HEK293 (cell line): ENCODE data around the gene FAAH2.
A peak's percentile ranks its signal among the peaks of the same experiment; 100 is the strongest.

ENCODE experiments used
- CTCF ChIA-PET: fragments of 350-600 bp; formaldehyde crosslinking; extraction: SDS; loops from one replicate; lab custom pipeline; 2021; ENCODE audit warnings: antibody characterized with exemption; lab: Yijun Ruan, JAX
- POLR2A ChIA-PET: fragments of 300-600 bp; formaldehyde crosslinking; extraction: SDS; loops from one replicate; lab custom pipeline; 2020; ENCODE audit warnings: antibody characterized with exemption, inconsistent platforms; lab: Yijun Ruan, JAX
- H3K27ac ChIP-seq: fragments of 200-500 bp; sonication (Bioruptor generic); 2 replicates; pipeline ENCODE4 v1.5.1; 2014; ENCODE audit warnings: low read depth, low read length, control low read depth, inconsistent platforms; ENCODE audit errors: extremely low read depth
- H3K36me3 ChIP-seq, 2 experiments: fragments of 200-500 bp in 1 of 2; sonication (Bioruptor generic) in 1 of 2; 1 replicate in 1 of 2; 2 replicates in 1 of 2; pipeline ENCODE4 v1.5.1; 2014 to 2017; ENCODE audit warnings: inconsistent platforms in 2 of 2, low read length in 2 of 2; ENCODE audit not compliant: control insufficient read depth in 2 of 2, insufficient read depth in 1 of 2
- H3K4me1 ChIP-seq: fragments of 200-500 bp; sonication (Bioruptor generic); 2 replicates; pipeline ENCODE4 v1.5.1; 2014; ENCODE audit warnings: mild to moderate bottlenecking, low read length, inconsistent platforms; ENCODE audit not compliant: control insufficient read depth, insufficient read depth
- H3K4me3 ChIP-seq: 2 replicates; pipeline ENCODE4 v1.5.1; 2011; ENCODE audit warnings: low read depth, mild to moderate bottlenecking, control low read depth, low read length, moderate library complexity
- H3K9me3 ChIP-seq: fragments of 200-500 bp; sonication (Bioruptor generic); 2 replicates; pipeline ENCODE4 v1.5.1; 2014; ENCODE audit warnings: low read depth, low read length, inconsistent platforms; ENCODE audit not compliant: control insufficient read depth, insufficient read depth
- EGR2 ChIP-seq: fragments of 450-650 bp; formaldehyde crosslinking; IDR thresholded peaks from 2 replicates; pipeline ENCODE4 v1.5.1; 2016; ENCODE audit warnings: low read depth, missing biosample characterization, missing genetic modification characterization
- ELK4 ChIP-seq: IDR thresholded peaks from 2 replicates; pipeline ENCODE4 v1.6.1; 2011; ENCODE audit warnings: mild to moderate bottlenecking, low read depth, low read length, borderline replicate concordance
- GLIS2 ChIP-seq: fragments of 450-650 bp; formaldehyde crosslinking; IDR thresholded peaks from 2 replicates; pipeline ENCODE4 v1.5.1; 2016; ENCODE audit warnings: missing biosample characterization, missing genetic modification characterization
- SP7 ChIP-seq: fragments of 450-650 bp; formaldehyde crosslinking; IDR thresholded peaks from 2 replicates; pipeline ENCODE4 v1.5.1; 2016; ENCODE audit warnings: missing biosample characterization, missing genetic modification characterization
- TRIM28 ChIP-seq: IDR thresholded peaks from 2 replicates; pipeline ENCODE4 v1.6.1; 2011; ENCODE audit warnings: low read length, control low read depth, borderline replicate concordance
- YY1 ChIP-seq: fragments of 450-650 bp; formaldehyde crosslinking; IDR thresholded peaks from 2 replicates; pipeline ENCODE4 v1.5.1; 2018; ENCODE audit warnings: missing biosample characterization, missing genetic modification characterization
- ZFHX2 ChIP-seq: fragments of 450-650 bp; formaldehyde crosslinking; conservative IDR thresholded peaks from 2 replicates; pipeline ENCODE4 v1.5.1; 2016; ENCODE audit warnings: missing biosample characterization, missing genetic modification characterization
- ZFP37 ChIP-seq: fragments of 450-650 bp; formaldehyde crosslinking; IDR thresholded peaks from 2 replicates; pipeline ENCODE4 v1.5.1; 2016; ENCODE audit warnings: missing biosample characterization, missing genetic modification characterization
- ZNF112 ChIP-seq: fragments of 450-650 bp; formaldehyde crosslinking; IDR thresholded peaks from 2 replicates; pipeline ENCODE4 v1.5.0; 2017; ENCODE audit warnings: missing biosample characterization, missing genetic modification characterization
- ZNF155 ChIP-seq: fragments of 450-650 bp; formaldehyde crosslinking; IDR thresholded peaks from 2 replicates; pipeline ENCODE4 v1.5.1; 2016; ENCODE audit warnings: missing biosample characterization, missing genetic modification characterization
- ZNF157 ChIP-seq: fragments of 450-650 bp; formaldehyde crosslinking; IDR thresholded peaks from 2 replicates; pipeline ENCODE4 v1.5.1; 2016; ENCODE audit warnings: missing biosample characterization, missing genetic modification characterization
- ZNF274 ChIP-seq, 2 experiments: fragments of 200-500 bp in 1 of 2; fragments of 450-650 bp in 1 of 2; sonication (Bioruptor generic) in 1 of 2; formaldehyde crosslinking in 1 of 2; IDR thresholded peaks; 2 replicates each; pipeline versions ENCODE4 v1.5.1 to v1.6.1; 2014 to 2016; ENCODE audit warnings: borderline replicate concordance in 1 of 2, inconsistent platforms in 1 of 2, low read length in 1 of 2, missing biosample characterization in 1 of 2, missing genetic modification characterization in 1 of 2
- ZNF518A ChIP-seq: fragments of 450-650 bp; formaldehyde crosslinking; conservative IDR thresholded peaks from 2 replicates; pipeline ENCODE4 v1.5.1; 2016; ENCODE audit warnings: low read depth, missing biosample characterization, missing genetic modification characterization
- ZNF544 ChIP-seq: fragments of 450-650 bp; formaldehyde crosslinking; IDR thresholded peaks from 2 replicates; pipeline ENCODE4 v1.5.0; 2017; ENCODE audit warnings: missing biosample characterization, missing genetic modification characterization
- ZNF654 ChIP-seq: fragments of 450-650 bp; formaldehyde crosslinking; IDR thresholded peaks from 2 replicates; pipeline ENCODE4 v1.5.1; 2016; ENCODE audit warnings: low read depth, missing biosample characterization, missing genetic modification characterization
- ZNF677 ChIP-seq: fragments of 450-650 bp; IDR thresholded peaks from 2 replicates; pipeline ENCODE4 v1.5.0; 2018; ENCODE audit warnings: missing biosample characterization, mild to moderate bottlenecking, missing genetic modification characterization, moderate library complexity
- TF ChIP-seq, protein P1 (sequence below): fragments of 450-650 bp; formaldehyde crosslinking; IDR thresholded peaks from 2 replicates; pipeline ENCODE4 v1.5.1; 2017; ENCODE audit warnings: missing biosample characterization, missing genetic modification characterization
- TF ChIP-seq, protein P2 (sequence below): fragments of 450-650 bp; formaldehyde crosslinking; IDR thresholded peaks from 2 replicates; pipeline ENCODE4 v1.5.1; 2016; ENCODE audit warnings: missing biosample characterization, missing genetic modification characterization
- TF ChIP-seq, protein P3 (sequence below): fragments of 450-650 bp; formaldehyde crosslinking; IDR thresholded peaks from 2 replicates; pipeline ENCODE4 v1.5.1; 2016; ENCODE audit warnings: missing biosample characterization, missing genetic modification characterization

Gene FAAH2

GRCh38 chrX:57282568-57282967 lies 3.9 kb upstream of the FAAH2 start:
- ChIA-PET CTCF (interaction anchor here (0.6 to 1.0 kb wide), 2 partner anchors 172 to 278 kb away, joined by 3 read pairs; no protein-coding TSS in a partner anchor), POLR2A (no interaction called here)
- no peaks in the 10 kb centered on the region for H3K4me1 ChIP-seq
- no peak overlapping the region for H3K27ac ChIP-seq
- H3K4me3 ChIP-seq, result no peak overlapping the region
- TF ChIP-seq ZFHX2, result no peak
- TF ChIP-seq ZNF654 (tag by site-specific recombination), result 0 out of 2 replicates have a peak, but pooled peaks have one; percentile 5
- H3K9me3 ChIP-seq, result no peaks in the 10 kb centered on the region
- no peaks in the 10 kb centered on the region for H3K36me3 ChIP-seq

GRCh38 chrX:57285001-57285400 lies 1.5 kb upstream of the FAAH2 start:
- H3K4me3 ChIP-seq, result no peak overlapping the region
- CTCF ChIA-PET, result no interaction called here

More at GRCh38 chrX:57285001-57285400, 1.5 kb upstream of the FAAH2 start:
- TF ChIP-seq, protein P1, sequence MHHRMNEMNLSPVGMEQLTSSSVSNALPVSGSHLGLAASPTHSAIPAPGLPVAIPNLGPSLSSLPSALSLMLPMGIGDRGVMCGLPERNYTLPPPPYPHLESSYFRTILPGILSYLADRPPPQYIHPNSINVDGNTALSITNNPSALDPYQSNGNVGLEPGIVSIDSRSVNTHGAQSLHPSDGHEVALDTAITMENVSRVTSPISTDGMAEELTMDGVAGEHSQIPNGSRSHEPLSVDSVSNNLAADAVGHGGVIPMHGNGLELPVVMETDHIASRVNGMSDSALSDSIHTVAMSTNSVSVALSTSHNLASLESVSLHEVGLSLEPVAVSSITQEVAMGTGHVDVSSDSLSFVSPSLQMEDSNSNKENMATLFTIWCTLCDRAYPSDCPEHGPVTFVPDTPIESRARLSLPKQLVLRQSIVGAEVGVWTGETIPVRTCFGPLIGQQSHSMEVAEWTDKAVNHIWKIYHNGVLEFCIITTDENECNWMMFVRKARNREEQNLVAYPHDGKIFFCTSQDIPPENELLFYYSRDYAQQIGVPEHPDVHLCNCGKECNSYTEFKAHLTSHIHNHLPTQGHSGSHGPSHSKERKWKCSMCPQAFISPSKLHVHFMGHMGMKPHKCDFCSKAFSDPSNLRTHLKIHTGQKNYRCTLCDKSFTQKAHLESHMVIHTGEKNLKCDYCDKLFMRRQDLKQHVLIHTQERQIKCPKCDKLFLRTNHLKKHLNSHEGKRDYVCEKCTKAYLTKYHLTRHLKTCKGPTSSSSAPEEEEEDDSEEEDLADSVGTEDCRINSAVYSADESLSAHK (tag by site-specific recombination), result no peak
- TF ChIP-seq ZFP37 (tag by site-specific recombination) (no peak), ZNF155 (tag by site-specific recombination) (no peak), EGR2 (tag by site-specific recombination) (no peak), GLIS2 (tag by site-specific recombination) (no peak), ZNF544 (tag by site-specific recombination) (no peak), ZNF677 (tag by site-specific recombination) (no peak), ZNF274 (IDR thresholded peaks at IDR 0.05; ENCODE audit: low read length) (no peak), ZNF274 (tag by site-specific recombination; IDR thresholded peaks at IDR 0.05; ENCODE audit: borderline replicate concordance) (no peak), ZNF112 (tag by site-specific recombination) (no peak), SP7 (tag by site-specific recombination) (no peak), ZNF157 (tag by site-specific recombination) (no peak), ELK4 (no peak), TRIM28 (no peak), YY1 (no peak), ZNF518A (tag by site-specific recombination) (no peak)
- TF ChIP-seq, protein P2, sequence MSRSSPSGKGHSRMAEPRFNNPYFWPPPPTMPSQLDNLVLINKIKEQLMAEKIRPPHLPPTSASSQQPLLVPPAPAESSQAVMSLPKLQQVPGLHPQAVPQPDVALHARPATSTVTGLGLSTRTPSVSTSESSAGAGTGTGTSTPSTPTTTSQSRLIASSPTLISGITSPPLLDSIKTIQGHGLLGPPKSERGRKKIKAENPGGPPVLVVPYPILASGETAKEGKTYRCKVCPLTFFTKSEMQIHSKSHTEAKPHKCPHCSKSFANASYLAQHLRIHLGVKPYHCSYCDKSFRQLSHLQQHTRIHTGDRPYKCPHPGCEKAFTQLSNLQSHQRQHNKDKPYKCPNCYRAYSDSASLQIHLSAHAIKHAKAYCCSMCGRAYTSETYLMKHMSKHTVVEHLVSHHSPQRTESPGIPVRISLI (tag by site-specific recombination), result no peak
- TF ChIP-seq, protein P3, sequence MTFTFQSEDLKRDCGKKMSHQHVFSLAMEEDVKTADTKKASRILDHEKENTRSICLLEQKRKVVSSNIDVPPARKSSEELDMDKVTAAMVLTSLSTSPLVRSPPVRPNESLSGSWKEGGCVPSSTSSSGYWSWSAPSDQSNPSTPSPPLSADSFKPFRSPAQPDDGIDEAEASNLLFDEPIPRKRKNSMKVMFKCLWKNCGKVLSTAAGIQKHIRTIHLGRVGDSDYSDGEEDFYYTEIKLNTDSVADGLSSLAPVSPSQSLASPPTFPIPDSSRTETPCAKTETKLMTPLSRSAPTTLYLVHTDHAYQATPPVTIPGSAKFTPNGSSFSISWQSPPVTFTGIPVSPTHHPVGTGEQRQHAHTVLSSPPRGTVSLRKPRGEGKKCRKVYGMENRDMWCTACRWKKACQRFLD (tag by site-specific recombination), result no peak
- no peaks in the 10 kb centered on the region for H3K36me3 ChIP-seq
- H3K9me3 ChIP-seq, result no peaks in the 10 kb centered on the region
- POLR2A ChIA-PET, result no interaction called here
- no peaks in the 10 kb centered on the region for H3K4me1 ChIP-seq
- H3K27ac ChIP-seq, result no peak overlapping the region
